Activated CD4-positive, alpha-beta T cell treated with anti-CD3 and anti-CD28 coated beads for 4 hours (primary cell): ENCODE data around the gene LYPD6.
"Not testable (repeated sequence)": the region's sequence is repeated elsewhere in the genome, so short reads cannot be mapped to it uniquely, and the experiment has no call there.

ENCODE experiments used
- DNase-seq, 2 donors: peaks; one replicate each; pipeline ENCODE4 v3.0.0-alpha.2; 2020

Gene LYPD6

DNA sequence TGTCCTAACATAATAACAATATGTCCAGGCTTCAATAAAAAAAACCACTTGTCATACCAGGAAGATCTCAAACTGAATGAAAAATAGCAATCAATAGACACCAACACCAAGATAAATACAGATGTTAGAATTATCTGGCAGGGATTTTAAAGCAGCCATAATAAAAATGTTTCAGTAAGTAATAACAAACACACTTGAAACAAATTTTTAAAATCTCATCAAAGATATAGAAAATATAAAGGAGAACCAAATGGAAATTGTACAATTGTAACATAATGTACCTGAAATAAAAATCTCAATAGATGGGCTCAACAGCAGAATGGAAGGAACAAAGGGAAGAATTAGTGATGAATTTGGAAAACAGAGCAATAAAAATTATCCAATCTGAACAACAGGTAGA, 128.1 kb downstream of the LYPD6 start:
- no peak for DNase-seq

GRCh38 chr2:149463328-149464002, 133.1 kb downstream of the LYPD6 start:
- no peak for DNase-seq

GRCh38 chr2:149464396-149464795, 134.0 kb downstream of the LYPD6 start:
- no peak for DNase-seq

GRCh38 chr2:149465873-149466272, 135.5 kb downstream of the LYPD6 start:
- no peak for DNase-seq

- DNase-seq, result no peak
These were observed 136.2 kb downstream of the LYPD6 start for GRCh38 chr2:149466635-149467034.

DNA sequence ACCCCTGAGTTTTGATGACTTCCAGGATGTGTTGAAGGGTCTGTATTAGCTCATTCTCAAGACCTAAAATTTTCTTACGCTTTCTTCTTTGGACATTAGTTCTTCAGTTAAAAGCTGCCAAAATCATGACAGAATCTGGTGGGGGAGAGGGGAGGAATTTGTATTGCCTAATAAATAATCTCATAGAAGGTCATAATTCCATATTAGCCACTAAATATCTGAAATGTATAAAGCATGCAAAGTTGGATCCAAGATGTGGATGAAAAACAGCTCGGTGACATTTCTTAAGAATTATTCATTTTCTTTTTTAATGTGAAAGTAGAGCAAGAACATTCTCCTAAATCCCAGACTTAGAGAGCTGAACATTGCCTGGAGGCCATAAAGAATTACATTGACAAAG, 137.0 kb downstream of the LYPD6 start:
- no peak for DNase-seq

GRCh38 chr2:149468636-149469035, 138.2 kb downstream of the LYPD6 start:
- no peak for DNase-seq

GRCh38 chr2:149470046-149470445, 139.7 kb downstream of the LYPD6 start:
- no peak for DNase-seq

DNA sequence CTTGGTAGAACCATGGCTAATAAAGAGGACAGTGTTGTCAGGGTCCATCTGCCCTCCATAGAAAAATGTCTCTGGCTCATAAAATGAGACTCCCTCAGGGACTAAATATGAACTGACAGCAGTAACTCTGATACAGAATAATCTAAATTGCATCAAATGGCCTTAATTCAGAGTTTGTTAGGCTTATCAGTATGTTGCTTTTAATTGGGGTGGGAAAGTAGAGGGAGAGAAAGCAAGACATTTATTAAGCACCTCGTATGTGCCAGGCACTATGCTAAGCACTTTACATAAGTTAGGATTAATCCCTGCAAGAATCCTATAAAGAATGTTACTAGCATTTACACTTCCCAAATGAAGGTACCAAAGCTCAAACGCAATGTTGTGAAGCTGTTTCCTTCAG, 142.0 kb downstream of the LYPD6 start:
- no peak for DNase-seq

GRCh38 chr2:149473068-149473467, 142.7 kb downstream of the LYPD6 start:
- no peak for DNase-seq

DNA sequence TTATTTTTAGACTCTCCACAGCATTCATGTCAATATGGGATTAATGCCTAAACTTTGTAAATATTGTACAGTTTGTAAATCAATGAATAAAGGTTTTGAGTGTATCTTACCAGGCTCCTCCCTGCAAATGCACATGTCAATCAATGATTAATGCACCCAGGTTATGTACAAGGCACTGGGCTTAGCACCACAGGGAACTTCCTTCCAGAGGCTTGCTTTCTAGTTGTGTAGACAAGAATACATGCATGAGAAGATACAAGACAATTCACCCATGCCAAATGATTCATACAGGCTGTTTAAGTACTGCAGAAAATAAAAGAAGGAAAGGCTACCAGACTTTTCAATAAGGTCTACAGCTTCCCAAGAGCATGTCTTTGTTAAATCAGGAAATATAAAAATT, 143.1 kb downstream of the LYPD6 start:
- no peak for DNase-seq

GRCh38 chr2:149483004-149483605, 152.7 kb downstream of the LYPD6 start:
- DNase-seq, result no peak

GRCh38 chr2:149486664-149487063, 156.3 kb downstream of the LYPD6 start:
- no peak for DNase-seq

DNA sequence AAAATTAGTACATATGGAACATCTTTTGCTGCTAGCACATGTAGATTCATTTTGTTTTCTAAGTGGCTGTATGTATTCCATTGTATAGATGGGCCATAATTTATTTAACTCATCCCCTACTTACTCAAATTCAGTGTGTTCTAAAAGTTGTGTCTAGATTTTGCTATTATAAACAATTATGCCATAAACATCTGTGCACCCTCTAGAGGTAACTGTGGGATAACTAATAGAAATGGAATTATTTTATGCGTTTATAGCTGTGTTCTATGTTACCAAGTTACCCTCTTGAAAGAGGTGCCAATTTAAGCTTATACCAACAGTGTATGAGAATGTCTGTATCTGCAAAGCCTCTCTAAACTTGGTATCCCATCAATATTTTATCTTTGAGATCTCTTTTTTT, 156.8 kb downstream of the LYPD6 start:
- DNase-seq, result no peak

GRCh38 chr2:149488706-149489440, 158.5 kb downstream of the LYPD6 start:
- no peak for DNase-seq

DNA sequence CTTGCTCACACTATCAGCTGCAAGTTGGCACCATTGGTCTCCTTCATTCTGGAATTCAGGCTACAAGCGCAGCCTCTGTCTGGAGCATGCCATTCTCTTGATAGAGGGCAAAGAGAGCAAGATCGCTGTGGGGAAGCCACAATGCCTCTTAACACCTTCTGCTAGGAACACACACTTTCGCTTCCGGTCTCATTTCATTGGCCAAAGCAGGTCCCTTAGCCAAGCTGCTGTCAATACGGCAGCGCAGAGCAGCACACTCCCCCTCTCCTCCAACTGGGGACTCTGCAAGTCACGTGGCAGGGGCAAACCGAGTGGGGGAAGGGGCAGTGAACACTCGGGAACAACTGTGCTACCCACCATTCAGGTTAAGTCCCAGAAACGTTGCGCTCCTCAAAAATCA, 159.1 kb downstream of the LYPD6 start:
- DNase-seq, result no peak

GRCh38 chr2:149490296-149490695, 159.9 kb downstream of the LYPD6 start:
- no peak for DNase-seq

DNA sequence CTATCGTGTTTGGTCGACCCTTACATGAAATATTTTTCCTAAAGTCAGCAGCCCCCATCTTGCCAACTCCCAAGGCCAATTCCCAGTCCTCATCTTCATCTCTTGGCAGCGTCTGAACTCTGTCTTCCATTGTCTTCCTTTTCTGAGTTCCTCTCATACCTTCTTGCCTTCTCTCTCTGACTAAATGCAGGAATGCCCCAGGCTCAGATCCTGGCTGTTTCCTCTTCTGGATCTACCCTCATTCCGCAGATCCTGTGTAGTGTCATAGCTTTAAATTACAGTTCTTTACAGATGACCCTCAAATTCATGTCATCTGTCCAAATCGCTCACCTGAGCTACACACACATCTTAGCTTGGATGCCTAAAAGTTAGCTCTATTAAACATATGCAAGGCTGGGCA, 162.5 kb downstream of the LYPD6 start:
- DNase-seq, result no peak

GRCh38 chr2:149499204-149499603, 168.8 kb downstream of the LYPD6 start:
- DNase-seq, result not testable (repeated sequence)

- DNase-seq, result not testable (repeated sequence)
These were observed 176.4 kb downstream of the LYPD6 start for GRCh38 chr2:149506808-149507207.

DNA sequence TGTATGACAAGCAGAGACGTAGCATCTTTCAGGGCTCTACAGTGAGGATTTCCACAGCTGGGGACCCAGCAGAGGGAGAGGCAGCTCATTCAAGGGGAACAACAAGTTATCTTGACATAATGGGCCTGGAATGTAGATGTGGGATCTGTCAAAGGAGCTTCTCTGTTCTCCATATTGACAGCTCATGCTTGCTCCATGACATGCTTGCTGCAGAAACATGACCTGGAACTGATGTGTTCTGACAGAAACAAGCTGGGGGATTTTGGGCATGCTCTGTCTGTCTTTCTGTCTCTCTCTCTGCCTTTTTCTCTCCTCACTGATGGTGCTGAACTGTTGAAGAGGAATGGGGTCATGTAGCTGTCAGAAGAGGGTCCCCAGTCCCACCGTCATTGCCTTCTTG, 177.6 kb downstream of the LYPD6 start:
- DNase-seq, result no peak

DNA sequence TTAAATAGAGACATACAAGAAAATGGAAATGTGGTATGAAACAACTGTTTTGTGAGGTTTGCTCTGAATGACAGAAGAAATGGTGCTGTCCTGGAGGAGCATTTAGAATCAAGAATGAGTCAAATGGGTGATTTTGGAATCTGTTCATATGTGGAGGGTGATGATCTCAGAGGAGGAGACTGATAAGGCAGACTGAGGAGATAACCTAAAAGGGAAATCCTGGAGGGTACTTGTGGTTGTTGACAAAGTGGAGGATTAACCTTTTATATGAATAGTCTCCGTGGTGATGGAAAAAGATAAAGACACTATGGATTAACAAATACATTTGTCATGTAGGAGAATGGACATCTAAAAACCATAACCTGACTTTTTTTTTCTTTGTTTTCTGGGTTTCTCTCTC, 183.1 kb downstream of the LYPD6 start:
- DNase-seq, result no peak
